NCI-H345 (cell line): ENCODE measurements around the gene SNTA1.
"Not testable (repeated sequence)": the region's sequence is repeated elsewhere in the genome, so short reads cannot be mapped to it uniquely, and the experiment has no call there.

ENCODE experiments used
- DNase-seq: peaks from one replicate; lab custom pipeline; 2025; lab: John Stamatoyannopoulos, UW

SNTA1 gene

GRCh38 chr20:33443512-33444239, at the start of gene SNTA1:
SNTA1 (minus strand) TSS chr20:33443763; CDS start chr20:33443620, 143 bp downstream.
- peak; percentile 96 for DNase-seq

GRCh38 chr20:33490934-33491656, 47.5 kb upstream of the SNTA1 start:
- no peak for DNase-seq

- peak; percentile 70 for DNase-seq
These were observed 46.7 kb upstream of the SNTA1 start, which contains the start of gene CBFA2T2 for GRCh38 chr20:33490023-33490933. CBFA2T2 (plus strand) TSS chr20:33490096; CDS start chr20:33490268, 172 bp downstream.

- DNase-seq: peak; percentile 99
These were observed 46.0 kb upstream of the SNTA1 start for GRCh38 chr20:33489495-33490022.

- not testable (repeated sequence) for DNase-seq
These were observed 45.3 kb upstream of the SNTA1 start for GRCh38 chr20:33488661-33489494.

GRCh38 chr20:33488201-33488600, 44.6 kb upstream of the SNTA1 start:
- DNase-seq: no peak

GRCh38 chr20:33483186-33483585, 39.6 kb upstream of the SNTA1 start:
- DNase-seq: not testable (repeated sequence)

GRCh38 chr20:33482581-33482980, 39.0 kb upstream of the SNTA1 start:
- DNase-seq: no peak

- DNase-seq: no peak
These were observed 37.9 kb upstream of the SNTA1 start for GRCh38 chr20:33481431-33481941.

- no peak for DNase-seq
These were observed 36.5 kb upstream of the SNTA1 start for GRCh38 chr20:33480048-33480447.

- peak; percentile 99 for DNase-seq
These were observed 34.0 kb upstream of the SNTA1 start for GRCh38 chr20:33477386-33478234.

- DNase-seq: peak; percentile 82
These were observed 32.0 kb upstream of the SNTA1 start for GRCh38 chr20:33475381-33476152.

GRCh38 chr20:33474963-33475362, 31.4 kb upstream of the SNTA1 start:
- DNase-seq: peak; percentile 33

GRCh38 chr20:33474097-33474873, 30.7 kb upstream of the SNTA1 start:
- peak; percentile 45 for DNase-seq

GRCh38 chr20:33472868-33473435, 29.4 kb upstream of the SNTA1 start:
- DNase-seq: no peak

- DNase-seq: no peak
These were observed 27.3 kb upstream of the SNTA1 start for GRCh38 chr20:33470866-33471265.

GRCh38 chr20:33470457-33470856, 26.9 kb upstream of the SNTA1 start:
- DNase-seq: no peak

GRCh38 chr20:33466303-33466646, 22.7 kb upstream of the SNTA1 start:
- DNase-seq: no peak
